Right renal pelvis (tissue), 4 donors: Measurements from ENCODE around the gene RGS9. TPM values are rescaled to one million over a fixed set of nuclear protein-coding genes. Genes with fewer than 3 reads are reported as not detected.

Experiments used
- DNase-seq, 4 donors: peaks; one replicate each; pipeline ENCODE4 v3.0.0-alpha.2; 2013; ENCODE audit warnings: low read depth in 4 of 4, low spot score in 3 of 4, missing footprints in 1 of 4
- polyA plus RNA-seq, 4 donors: library from polyadenylated mRNA; unstranded; fragments of 120-200 nt; gene quantifications; one replicate each; pipeline ENCODE4 v1.2.1, GENCODE V29; 2013; ENCODE audit not compliant: insufficient read length in 4 of 4

The RGS9 gene
- polyA plus RNA-seq, 4 donors, result 12.2 to 16.5 (median 14.6) TPM

DNA sequence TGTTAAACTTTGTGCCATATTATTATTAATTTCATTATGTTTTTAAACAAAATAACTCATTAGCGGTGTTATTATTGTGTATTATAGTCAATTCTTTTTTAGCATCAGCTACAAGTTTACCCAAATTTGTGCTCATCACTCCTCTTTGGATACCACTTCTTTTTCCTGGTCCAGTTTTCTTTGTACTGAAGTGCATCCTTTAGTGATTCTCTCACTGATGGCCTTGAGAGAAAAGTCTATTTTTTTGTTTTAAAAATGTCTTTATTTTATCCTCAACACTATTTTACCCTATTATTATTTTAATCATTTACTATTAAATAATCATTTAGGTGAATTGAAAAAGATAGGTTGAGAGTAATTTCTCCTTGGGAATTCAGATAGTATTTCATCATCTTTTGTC is 99.2 kb downstream of the RGS9 start:
- no peak for DNase-seq

DNA sequence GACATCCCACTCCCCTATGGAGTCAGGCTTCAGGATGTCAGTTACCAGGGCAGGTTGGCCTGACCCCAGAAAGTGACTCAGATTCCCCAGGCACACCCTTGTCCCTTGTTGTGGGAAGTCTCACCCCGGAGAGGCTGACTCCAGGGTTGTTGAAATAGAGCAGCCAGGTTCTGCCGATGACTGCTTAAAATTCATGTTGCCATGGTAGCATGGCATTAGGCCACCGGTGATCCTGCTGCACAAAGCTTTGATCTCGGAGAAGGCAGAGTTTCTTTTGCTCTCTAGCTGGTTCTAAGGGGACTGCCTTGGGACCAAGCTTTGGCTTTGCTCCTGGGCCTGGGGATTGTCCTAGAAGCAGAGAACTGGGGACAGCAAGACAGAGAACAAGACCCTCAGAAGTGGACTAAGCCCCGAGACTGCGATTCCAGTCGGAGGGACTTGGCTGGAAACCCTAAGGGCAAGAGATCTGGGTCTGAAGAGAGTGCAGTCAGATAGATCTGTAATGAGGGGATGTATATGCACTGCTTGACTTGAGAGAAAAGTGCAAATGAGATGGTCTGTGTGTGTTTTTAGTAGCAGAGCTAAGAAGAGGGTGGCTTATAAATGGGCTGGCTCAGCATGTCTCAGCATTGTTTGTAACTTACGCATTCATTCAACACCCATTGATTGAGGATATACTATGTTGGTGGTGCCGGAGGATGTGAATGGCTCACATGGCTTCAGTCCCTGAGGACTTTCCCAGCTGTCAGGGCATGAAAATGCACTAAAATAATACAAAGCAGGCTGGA is 106.9 kb downstream of the RGS9 start:
- no peak for DNase-seq

DNA sequence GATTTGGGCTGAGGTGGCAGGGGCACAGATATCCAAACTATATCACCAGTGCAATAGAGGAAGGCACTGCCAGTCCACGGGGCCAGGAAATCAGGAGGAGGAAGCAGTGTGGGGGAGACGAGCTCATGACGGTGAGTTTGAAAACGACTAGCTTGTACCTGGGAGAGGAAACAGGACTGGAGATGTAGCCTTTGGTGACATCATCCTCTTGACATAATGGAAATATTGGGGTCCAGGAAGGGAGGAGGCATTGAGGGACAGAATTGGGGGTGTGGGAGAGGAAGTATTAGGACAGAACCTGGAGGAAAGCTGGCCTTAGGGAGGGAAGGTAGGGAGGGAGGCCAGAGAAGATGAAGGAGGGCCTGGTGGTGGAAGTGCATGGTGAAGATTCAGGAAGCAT is 109.1 kb downstream of the RGS9 start:
- no peak for DNase-seq

DNA sequence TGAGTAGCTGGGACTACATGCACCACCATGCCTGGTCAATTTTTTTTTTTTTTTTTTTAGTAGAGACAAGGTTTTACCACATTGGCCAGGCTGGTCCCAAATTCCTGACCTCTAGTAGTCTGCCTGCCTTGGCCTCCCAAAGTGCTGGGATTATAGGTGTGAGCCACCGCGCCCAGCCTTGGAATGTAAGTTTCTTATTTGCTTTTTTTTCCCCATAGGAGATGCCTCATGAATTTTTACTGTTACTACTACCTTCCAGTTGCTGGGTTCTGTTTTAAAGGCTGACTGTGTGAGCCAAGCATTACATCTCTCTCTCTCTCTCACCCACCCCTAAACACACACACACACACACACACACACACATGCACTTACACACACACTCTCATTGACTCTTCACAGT is 112.6 kb downstream of the RGS9 start:
- DNase-seq, result no peak

DNA sequence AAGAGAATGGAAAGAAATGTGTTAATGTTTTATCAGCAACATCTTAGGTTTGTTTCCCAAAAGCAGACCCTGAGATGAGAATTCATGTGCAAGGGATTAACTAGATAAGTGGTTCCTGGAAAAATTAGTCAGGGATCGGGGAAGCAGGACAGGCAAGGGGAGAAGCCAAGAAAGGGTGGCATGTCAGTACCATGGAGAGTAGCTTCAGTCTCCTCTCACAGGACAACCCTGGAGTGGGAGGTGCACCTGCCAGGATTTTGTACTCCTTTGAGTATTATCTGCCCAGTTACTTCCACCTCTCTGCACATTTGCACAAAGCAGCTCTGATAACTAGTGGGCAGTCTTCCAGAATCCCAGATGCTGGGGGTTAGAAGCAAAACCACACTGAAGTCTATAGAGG is 117.0 kb downstream of the RGS9 start:
- no peak for DNase-seq

DNA sequence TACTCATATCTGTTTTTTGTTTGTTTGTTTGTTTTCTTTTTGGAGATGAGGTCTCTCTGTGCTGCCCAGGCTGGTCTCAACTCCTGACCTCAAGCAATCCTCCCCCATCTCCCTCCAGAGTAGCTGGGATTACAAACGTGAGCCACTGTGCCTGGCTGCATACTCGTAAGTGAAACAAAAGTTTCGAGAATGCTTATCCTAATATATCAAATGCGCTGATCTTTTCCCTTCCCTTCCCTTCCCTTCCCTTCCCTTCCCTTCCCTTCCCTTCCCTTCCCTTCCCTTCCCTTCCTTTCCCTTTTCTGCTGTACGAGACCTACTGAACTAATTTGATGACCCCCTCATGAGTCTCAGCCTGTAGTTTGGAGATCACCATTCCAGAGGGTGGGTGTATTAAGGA is 122.1 kb downstream of the RGS9 start:
- DNase-seq, result no peak

DNA sequence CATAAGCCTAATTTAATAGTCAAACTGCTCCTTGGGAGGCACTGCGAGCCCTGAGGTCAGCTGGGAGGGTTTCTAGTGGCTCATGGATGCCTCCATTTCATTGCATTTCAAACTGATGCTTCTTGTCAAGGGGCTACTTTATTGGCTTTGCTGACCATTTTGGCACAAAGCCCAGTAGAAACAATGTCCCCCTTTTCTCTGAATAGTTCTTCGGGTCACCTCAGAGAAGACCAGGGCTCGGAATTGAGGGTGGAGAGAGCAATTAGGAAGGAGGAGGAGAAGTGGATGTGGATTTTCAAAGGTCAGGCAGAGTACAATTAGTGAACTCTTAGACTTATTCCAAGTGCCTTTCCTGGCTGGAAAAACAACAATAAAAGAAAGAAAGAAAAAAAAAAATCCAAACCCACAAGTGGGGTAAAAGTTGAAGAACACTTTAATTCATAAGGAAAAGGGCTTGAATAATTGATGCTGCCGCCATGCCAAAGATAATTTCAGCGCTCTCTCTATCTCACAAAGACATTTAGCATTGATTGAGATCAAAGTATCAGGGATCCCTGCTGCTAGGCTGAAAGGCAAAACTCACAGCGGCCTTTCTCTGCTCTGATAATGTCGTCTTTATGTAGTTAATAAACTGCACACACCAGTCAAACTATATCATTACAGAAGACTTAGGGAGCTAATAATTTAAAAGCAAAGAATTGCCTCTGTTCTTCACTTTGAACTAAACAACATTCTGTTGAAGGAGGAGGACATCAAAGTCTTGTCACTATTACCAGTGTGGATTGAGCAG is 122.7 kb downstream of the RGS9 start:
- DNase-seq, result no peak

DNA sequence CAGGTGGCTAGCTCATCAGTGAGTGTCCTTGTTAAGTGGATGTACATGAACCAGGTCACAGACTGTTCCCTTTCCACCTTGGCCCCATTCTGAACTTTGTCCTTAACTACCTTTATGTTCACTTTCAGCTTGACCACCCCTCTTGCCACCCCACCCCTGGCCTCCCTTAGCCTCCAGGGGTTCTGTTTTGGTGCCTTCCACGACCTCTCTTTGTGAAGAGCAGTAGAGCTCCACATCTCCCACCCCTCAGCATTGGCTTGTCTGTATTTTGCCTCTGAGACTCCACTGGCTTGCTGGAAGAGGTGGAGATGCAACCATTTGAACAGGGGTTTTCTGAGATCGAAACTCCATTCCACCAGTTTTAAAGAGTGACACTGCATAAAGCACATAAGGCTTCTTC is 123.5 kb downstream of the RGS9 start:
- DNase-seq, result no peak

DNA sequence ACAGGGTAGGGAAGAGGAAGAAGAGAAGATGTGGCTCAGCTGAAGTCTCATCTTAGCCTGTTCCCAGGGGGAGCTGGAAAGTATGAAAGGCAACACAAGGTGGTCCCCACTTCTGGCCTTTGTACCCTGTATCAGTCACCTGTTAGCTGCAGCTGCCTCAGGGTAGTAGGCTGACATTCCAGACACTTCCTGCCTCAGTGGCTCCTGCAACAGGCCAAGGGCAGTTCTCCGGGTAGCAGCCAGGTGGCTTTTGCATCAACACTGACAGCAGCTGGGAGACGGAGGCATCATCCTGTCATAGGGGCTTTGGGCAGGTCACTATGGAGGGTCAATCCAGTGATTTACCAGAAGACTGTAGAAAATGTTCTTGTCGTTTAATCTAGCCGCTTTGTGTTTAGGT is 124.0 kb downstream of the RGS9 start:
- DNase-seq, result no peak

DNA sequence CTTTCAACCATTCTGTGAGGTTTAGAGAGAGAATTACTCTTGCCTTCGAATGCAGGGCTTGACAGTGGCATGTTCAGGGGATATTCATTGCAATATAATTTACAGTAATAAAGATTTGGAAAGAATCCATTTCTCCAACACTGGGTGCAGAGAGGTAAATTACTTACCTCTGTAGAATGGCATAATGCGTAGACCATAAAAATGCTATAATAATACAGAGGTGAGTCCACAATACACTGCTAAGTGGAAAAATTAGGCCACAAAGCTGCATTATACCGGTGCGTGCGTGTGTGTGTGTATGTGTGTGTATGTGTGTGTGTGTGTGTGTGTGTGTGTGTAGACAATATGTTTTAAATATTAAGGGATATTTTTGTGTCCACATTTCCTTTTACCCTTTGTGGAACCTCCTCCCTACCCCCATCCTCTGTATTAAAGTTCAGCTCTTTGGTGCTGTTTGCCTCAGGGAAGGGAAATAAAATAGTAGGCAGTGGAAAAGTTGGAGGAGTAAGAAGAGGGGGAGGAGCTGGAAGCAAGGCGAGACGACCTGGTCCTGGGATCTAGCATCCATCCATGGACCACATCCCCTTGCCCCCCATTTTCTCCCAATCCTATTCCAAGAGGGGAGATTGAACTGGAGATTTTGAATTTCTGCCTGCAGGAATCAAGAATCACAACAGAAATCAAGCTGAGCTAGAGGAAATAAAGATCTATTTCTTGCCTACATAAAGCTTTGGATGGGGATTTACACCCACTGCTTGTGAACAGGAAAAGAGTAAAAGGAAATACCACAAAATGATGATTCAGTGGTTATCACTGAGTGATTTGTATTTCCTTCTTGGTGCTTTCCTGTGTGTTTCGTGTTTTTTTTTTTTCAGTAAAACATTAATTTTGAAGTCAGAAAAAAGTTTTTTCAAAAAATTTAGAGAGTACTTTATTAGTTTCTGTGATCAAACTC is 124.8 kb downstream of the RGS9 start:
- no peak for DNase-seq

DNA sequence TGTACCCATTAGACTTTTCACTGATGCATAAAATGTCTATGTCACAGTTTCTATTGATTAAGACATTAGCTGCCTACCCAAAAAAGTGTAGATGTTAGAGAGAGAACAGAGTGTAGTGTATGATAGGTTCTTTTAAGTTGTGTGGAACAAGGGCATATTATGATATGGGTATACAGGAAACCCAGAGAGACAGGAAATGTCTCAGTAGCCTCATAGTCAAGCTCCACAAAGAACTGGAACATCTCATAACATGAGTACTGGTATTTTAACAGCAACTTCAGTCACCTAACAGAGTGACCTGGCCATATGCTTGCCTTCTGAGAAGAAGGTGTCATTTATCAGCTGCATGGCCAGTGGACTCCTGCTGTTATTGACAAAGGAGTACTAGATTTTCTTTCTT is 128.1 kb downstream of the RGS9 start:
- DNase-seq, result no peak

DNA sequence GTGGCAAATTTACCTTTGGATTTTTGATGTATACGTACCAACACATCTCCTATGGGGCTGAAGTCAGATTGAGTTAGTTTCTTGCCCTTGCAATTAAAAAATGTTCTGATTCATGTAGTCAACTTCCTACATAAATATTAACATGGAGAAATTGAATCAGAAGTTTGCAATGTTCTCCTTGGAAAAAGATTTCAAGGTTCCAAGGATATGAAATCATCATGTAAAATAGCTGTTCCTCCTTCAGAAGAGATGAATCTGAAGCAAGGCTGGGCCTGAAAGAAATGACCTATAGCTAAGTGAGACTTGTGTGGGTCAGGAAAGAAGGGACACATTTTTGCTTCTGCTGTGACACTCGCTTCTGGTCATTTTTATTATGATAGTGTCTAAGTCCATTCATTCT is 131.7 kb downstream of the RGS9 start:
- DNase-seq, result no peak

DNA sequence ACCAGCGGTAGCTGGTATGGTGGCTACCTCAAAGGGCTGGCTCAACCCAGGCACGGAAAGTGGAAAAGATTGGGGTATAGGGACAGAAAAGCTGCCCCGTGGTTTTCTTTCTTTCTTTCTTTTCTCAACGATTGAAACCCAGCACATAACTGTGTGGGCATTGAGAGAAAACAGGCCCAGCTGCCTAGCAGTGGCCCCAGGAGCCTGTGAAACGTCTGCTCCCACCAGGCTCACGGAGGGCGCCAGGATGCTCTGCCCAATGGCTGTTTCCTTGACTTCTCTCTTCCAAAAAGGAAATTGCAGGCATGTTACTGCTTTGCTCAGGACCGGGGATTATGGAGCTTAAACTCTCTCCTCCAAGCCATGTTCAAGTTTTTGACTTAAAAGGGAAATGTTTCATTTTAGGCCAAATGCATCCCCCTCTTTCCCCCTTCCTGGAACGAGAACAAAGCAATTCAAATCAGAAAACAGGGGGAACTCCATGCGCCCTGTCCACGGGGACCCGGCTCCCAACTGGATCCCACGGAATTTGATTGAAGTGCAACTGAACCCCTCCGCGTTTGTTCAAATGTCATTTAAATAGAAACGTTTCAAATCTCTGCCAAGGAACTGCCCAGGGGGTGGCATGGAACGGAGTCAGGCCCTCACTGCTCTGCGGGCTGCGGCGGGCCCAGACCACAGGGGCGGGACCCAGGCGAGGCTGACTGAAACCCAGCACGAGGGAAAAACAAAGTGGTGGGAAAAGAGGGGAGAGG is 133.5 kb downstream of the RGS9 start:
- no peak for DNase-seq

DNA sequence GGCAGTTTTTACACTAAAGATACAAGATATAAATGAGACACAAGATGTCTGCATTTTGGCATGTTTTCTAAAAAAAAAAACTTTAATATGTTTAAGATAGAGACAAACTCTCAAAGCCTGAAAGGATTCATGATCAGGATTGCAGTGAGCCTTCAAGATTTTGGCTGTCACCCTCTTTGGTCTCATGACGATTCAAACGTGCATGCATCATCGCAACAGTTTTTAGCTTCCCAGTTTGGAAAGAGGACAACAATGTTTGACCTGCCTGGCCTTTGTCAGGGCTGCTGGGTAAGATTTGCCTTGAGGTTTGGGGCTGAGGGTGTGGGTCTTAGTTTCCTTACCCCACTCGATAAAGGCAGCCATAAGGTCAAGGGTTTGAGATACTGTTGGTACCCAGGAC is 134.1 kb downstream of the RGS9 start:
- DNase-seq, result no peak

Other genes with a start within 250 kb of the RGS9 start
- gene LRRC37A3, start 217.9 kb upstream of the RGS9 start, polyA plus RNA-seq, result 10 to 100 TPM; 18.5 to 28.8 (median 21.6) TPM
- gene GNA13, start 80.6 kb upstream of the RGS9 start, polyA plus RNA-seq, result 10 to 100 TPM; 62.3 to 79.8 (median 78.6) TPM